Prostate gland (tissue), 2 donors: ENCODE data around the gene OTOF.

Experiments used
- CTCF ChIP-seq, 4 experiments: fragments of 200-600 bp in 2 of 4; fragments of 450-650 bp in 2 of 4; sonication (generic) in 2 of 4; IDR thresholded peaks; 1 replicate in 3 of 4; 2 replicates in 1 of 4; pipeline ENCODE4 v1.5.1; 2016 to 2019; ENCODE audit warnings: antibody characterized with exemption in 4 of 4, mild to moderate bottlenecking in 2 of 4, moderate library complexity in 2 of 4
- POLR2A ChIP-seq: fragments of 450-650 bp; IDR thresholded peaks from one replicate; pipeline ENCODE4 v1.6.1; 2016; ENCODE audit warnings: antibody characterized with exemption, mild to moderate bottlenecking
- POLR2AphosphoS5 ChIP-seq: sonication (generic); formaldehyde crosslinking; IDR thresholded peaks from one replicate; pipeline ENCODE4 v1.6.1; 2017; ENCODE audit warnings: antibody characterized with exemption

- TF ChIP-seq POLR2A, result no peak
- TF ChIP-seq POLR2AphosphoS5, result no peak
- TF ChIP-seq CTCF (IDR thresholded peaks at IDR 0.05), result no peak
These were observed 15.8 kb downstream of the OTOF start for GRCh38 chr2:26462100-26462499.
